Measurements from ENCODE around the gene FRMD4A.

DNA sequence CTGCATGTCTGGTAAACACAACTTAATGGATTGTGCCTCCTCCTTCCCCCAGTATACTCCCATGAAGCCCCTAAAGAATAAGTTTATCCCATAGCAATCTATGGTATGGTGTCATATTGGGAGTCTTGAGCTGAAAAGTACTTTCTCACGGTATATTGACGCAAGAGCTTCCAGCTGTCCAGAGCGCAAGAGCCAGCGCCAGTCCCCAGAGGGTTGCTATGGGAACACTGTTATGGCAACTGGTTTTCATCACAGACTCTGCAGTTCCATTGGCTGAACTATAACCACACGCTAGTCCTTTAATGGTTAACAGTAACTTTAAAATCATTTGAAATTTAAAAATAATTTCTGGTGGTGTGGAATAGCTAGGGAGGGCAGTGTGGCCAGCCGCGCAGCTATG, 697.0 kb downstream of the FRMD4A start:
- TF ChIP-seq, protein P1, sequence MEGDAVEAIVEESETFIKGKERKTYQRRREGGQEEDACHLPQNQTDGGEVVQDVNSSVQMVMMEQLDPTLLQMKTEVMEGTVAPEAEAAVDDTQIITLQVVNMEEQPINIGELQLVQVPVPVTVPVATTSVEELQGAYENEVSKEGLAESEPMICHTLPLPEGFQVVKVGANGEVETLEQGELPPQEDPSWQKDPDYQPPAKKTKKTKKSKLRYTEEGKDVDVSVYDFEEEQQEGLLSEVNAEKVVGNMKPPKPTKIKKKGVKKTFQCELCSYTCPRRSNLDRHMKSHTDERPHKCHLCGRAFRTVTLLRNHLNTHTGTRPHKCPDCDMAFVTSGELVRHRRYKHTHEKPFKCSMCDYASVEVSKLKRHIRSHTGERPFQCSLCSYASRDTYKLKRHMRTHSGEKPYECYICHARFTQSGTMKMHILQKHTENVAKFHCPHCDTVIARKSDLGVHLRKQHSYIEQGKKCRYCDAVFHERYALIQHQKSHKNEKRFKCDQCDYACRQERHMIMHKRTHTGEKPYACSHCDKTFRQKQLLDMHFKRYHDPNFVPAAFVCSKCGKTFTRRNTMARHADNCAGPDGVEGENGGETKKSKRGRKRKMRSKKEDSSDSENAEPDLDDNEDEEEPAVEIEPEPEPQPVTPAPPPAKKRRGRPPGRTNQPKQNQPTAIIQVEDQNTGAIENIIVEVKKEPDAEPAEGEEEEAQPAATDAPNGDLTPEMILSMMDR (IDR thresholded peaks at IDR 0.05) = no peak
- TF ChIP-seq EZH2phosphoT487 (IDR thresholded peaks at IDR 0.05) = no peak

Data from neural progenitor cell (in vitro differentiated cells).